Neuronal stem cell (in vitro differentiated cells): ENCODE data around the gene TPK1.
A peak's percentile ranks its signal among the peaks of the same experiment; 100 is the strongest.
"Not testable (repeated sequence)": the region's sequence is repeated elsewhere in the genome, so short reads cannot be mapped to it uniquely, and the experiment has no call there.

Experiments
- DNase-seq: peaks from one replicate; pipeline ENCODE4 v3.0.0-alpha.2; 2013; ENCODE audit warnings: low spot score
- H2AFZ ChIP-seq: one replicate; pipeline ENCODE4 v1.6.1; 2013; ENCODE audit warnings: mild to moderate bottlenecking, low read length, inconsistent platforms
- H2AK5ac ChIP-seq: 2 replicates; pipeline ENCODE4 v1.6.1; 2013; ENCODE audit warnings: low read depth, mild to moderate bottlenecking, inconsistent platforms, low read length, moderate library complexity, mixed read lengths
- H2BK120ac ChIP-seq: 2 replicates; pipeline ENCODE4 v1.6.1; 2013; ENCODE audit warnings: low read depth, mild to moderate bottlenecking, inconsistent platforms, low read length, moderate library complexity, mixed read lengths
- H2BK12ac ChIP-seq: one replicate; pipeline ENCODE4 v1.6.1; 2013; ENCODE audit warnings: low read length, inconsistent platforms
- H2BK15ac ChIP-seq: 2 replicates; pipeline ENCODE4 v1.6.1; 2013; ENCODE audit warnings: mild to moderate bottlenecking, low read length, inconsistent platforms, mixed read lengths
- H2BK5ac ChIP-seq: one replicate; pipeline ENCODE4 v1.6.1; 2013; ENCODE audit warnings: inconsistent platforms, mild to moderate bottlenecking, low read length, moderate library complexity
- H3K14ac ChIP-seq: one replicate; pipeline ENCODE4 v1.6.1; 2013; ENCODE audit warnings: low read length, inconsistent platforms
- H3K18ac ChIP-seq: 2 replicates; pipeline ENCODE4 v1.6.1; 2013; ENCODE audit warnings: low read length, inconsistent platforms
- H3K23ac ChIP-seq: 2 replicates; pipeline ENCODE4 v1.6.1; 2013; ENCODE audit warnings: low read depth, mild to moderate bottlenecking, mixed read lengths, low read length, inconsistent platforms; ENCODE audit not compliant: poor library complexity
- H3K27ac ChIP-seq: replicated peaks from 3 replicates; pipeline ENCODE4 v1.5.1; 2013; ENCODE audit warnings: low read length, inconsistent platforms
- H3K27me3 ChIP-seq, 3 experiments: 2 replicates each; pipeline ENCODE4 v1.6.1; 2013; ENCODE audit warnings: low read length in 3 of 3, mild to moderate bottlenecking in 2 of 3, inconsistent platforms in 1 of 3, low read depth in 1 of 3, mixed read lengths in 1 of 3, moderate library complexity in 1 of 3; ENCODE audit not compliant: control insufficient read depth in 3 of 3, insufficient read depth in 3 of 3
- H3K36me3 ChIP-seq, 2 donors: replicated peaks in 1 of 2; 2 replicates each; pipeline ENCODE4 v1.6.1; 2013; ENCODE audit warnings: low read length in 2 of 2; ENCODE audit not compliant: control insufficient read depth in 2 of 2, insufficient read depth in 2 of 2
- H3K4ac ChIP-seq: 2 replicates; pipeline ENCODE4 v1.6.1; 2013; ENCODE audit warnings: inconsistent platforms, mild to moderate bottlenecking, low read length, moderate library complexity
- H3K4me1 ChIP-seq, 2 donors: 1 replicate in 1 of 2; 2 replicates in 1 of 2; pipeline ENCODE4 v1.6.1; 2013; ENCODE audit warnings: low read length in 2 of 2, low read depth in 1 of 2; ENCODE audit not compliant: control insufficient read depth in 2 of 2, insufficient read depth in 1 of 2
- H3K4me2 ChIP-seq: one replicate; pipeline ENCODE4 v1.6.1; 2013; ENCODE audit warnings: mild to moderate bottlenecking, low read length, inconsistent platforms; ENCODE audit not compliant: insufficient read depth, poor library complexity, severe bottlenecking
- H3K4me3 ChIP-seq, 2 donors: 2 replicates each; pipeline ENCODE4 v1.5.1; 2013; ENCODE audit warnings: low read length in 2 of 2, mild to moderate bottlenecking in 2 of 2, inconsistent platforms in 1 of 2, moderate library complexity in 1 of 2
- H3K79me1 ChIP-seq: one replicate; pipeline ENCODE4 v1.6.1; 2013; ENCODE audit warnings: low read depth, mild to moderate bottlenecking, inconsistent platforms, low read length, moderate library complexity
- H3K9ac ChIP-seq: one replicate; pipeline ENCODE4 v1.6.1; 2013; ENCODE audit warnings: mild to moderate bottlenecking, low read depth, low read length, inconsistent platforms; ENCODE audit not compliant: poor library complexity
- H3K9me3 ChIP-seq, 2 donors: replicated peaks in 1 of 2; 2 replicates each; pipeline versions ENCODE3 to v1.6.1; 2013; ENCODE audit warnings: low read length in 2 of 2, mild to moderate bottlenecking in 2 of 2, inconsistent platforms in 1 of 2, low read depth in 1 of 2, mixed read lengths in 1 of 2, moderate library complexity in 1 of 2; ENCODE audit not compliant: control insufficient read depth in 2 of 2, insufficient read depth in 1 of 2
- H4K8ac ChIP-seq: one replicate; pipeline ENCODE4 v1.6.1; 2013; ENCODE audit warnings: low read depth, mild to moderate bottlenecking, inconsistent platforms, low read length, moderate library complexity
- H4K91ac ChIP-seq: one replicate; pipeline ENCODE4 v1.6.1; 2013; ENCODE audit warnings: low read length, low read depth, mild to moderate bottlenecking, inconsistent platforms; ENCODE audit not compliant: poor library complexity
- WGBS, 2 donors: extraction: QIAGEN DNeasy Blood & Tissue Kit; methylation state at CpG; one replicate each; pipeline ENCODE4 v1.1.7; 2013; ENCODE audit warnings: missing lambda C conversion rate in 2 of 2, mixed read lengths in 1 of 2; ENCODE audit not compliant: insufficient read length in 2 of 2, insufficient replicate concordance in 1 of 2; ENCODE audit errors: extremely low coverage in 2 of 2; 5-methylcytosine and 5-hydroxymethylcytosine counted together

Gene TPK1

GRCh38 chr7:144814299-144814698, 21.6 kb downstream of the TPK1 start:
- H3K4ac ChIP-seq: no peak overlapping the region
- DNase-seq: no peak
- H2BK120ac ChIP-seq: no peak overlapping the region
- H3K36me3 ChIP-seq: no peaks in the 10 kb centered on the region
- no peak overlapping the region for H2AK5ac ChIP-seq
- H3K18ac ChIP-seq: no peak overlapping the region
- H3K4me1 ChIP-seq: no peaks in the 10 kb centered on the region
- no peaks in the 10 kb centered on the region for H3K27me3 ChIP-seq
- no peak overlapping the region for H2BK5ac ChIP-seq
- H3K23ac ChIP-seq: no peak overlapping the region
- H2AFZ ChIP-seq: no peak overlapping the region
- H3K14ac ChIP-seq: no peak overlapping the region
- H4K8ac ChIP-seq: no peak overlapping the region
- H3K79me1 ChIP-seq: no peaks in the 10 kb centered on the region
- no peak overlapping the region for H3K27ac ChIP-seq
- H2BK15ac ChIP-seq: no peak overlapping the region
- H3K9me3 ChIP-seq: no peaks in the 10 kb centered on the region
- WGBS, 2 donors: no CpG with 5 or more reads among the region's 1 CpG
- no peak overlapping the region for H3K4me3 ChIP-seq
- no peak overlapping the region for H3K9ac ChIP-seq
- H2BK12ac ChIP-seq: no peak overlapping the region
- no peak overlapping the region for H3K4me2 ChIP-seq
- H4K91ac ChIP-seq: no peak overlapping the region

- Histone ChIP-seq H3K36me3 (no peaks in the 10 kb centered on the region), H2BK120ac (no peak overlapping the region), H3K27ac (no peak overlapping the region), H3K79me1 (no peaks in the 10 kb centered on the region), H3K9ac (no peak overlapping the region), H3K14ac (no peak overlapping the region), H3K4me2 (no peak overlapping the region), H3K27me3 (no peaks in the 10 kb centered on the region), H2BK5ac (no peak overlapping the region), H2AFZ (peak overlapping the region; percentile 35), H3K18ac (no peak overlapping the region), H3K4ac (no peak overlapping the region), H4K91ac (no peak overlapping the region), H3K4me3 (no peak overlapping the region), H3K4me1 (no peaks in the 10 kb centered on the region), H2BK12ac (no peak overlapping the region), H4K8ac (no peak overlapping the region), H2AK5ac (no peak overlapping the region), H3K23ac (no peak overlapping the region), H3K9me3 (no peaks in the 10 kb centered on the region), H2BK15ac (no peak overlapping the region)
- DNase-seq: no peak
- WGBS, 2 donors: no CpG with 5 or more reads among the region's 5 CpGs
These were observed 23.2 kb downstream of the TPK1 start for GRCh38 chr7:144812379-144813283.

GRCh38 chr7:144805627-144806239, 30.1 kb downstream of the TPK1 start:
- Histone ChIP-seq H3K79me1 (no peaks in the 10 kb centered on the region), H3K4me2 (no peak overlapping the region), H3K4me1 (no peaks in the 10 kb centered on the region), H2BK15ac (no peak overlapping the region), H3K36me3 (no peaks in the 10 kb centered on the region), H3K9me3 (no peaks in the 10 kb centered on the region), H2BK12ac (no peak overlapping the region), H3K4ac (no peak overlapping the region), H3K27me3 (no peaks in the 10 kb centered on the region), H2AK5ac (no peak overlapping the region), H2BK5ac (no peak overlapping the region), H2BK120ac (no peak overlapping the region), H2AFZ (no peak overlapping the region), H3K23ac (no peak overlapping the region), H3K4me3 (no peak overlapping the region), H4K8ac (no peak overlapping the region), H3K18ac (no peak overlapping the region), H3K14ac (no peak overlapping the region), H3K9ac (no peak overlapping the region), H4K91ac (no peak overlapping the region), H3K27ac (no peak overlapping the region)
- WGBS, 2 donors: no CpG with 5 or more reads among the region's 5 CpGs
- no peak for DNase-seq

- H3K4me2 ChIP-seq, H3K36me3 ChIP-seq, H2BK5ac ChIP-seq, H3K23ac ChIP-seq, DNase-seq, H4K8ac ChIP-seq, H3K14ac ChIP-seq, H3K79me1 ChIP-seq, H3K18ac ChIP-seq, H2BK15ac ChIP-seq, H2AK5ac ChIP-seq, H3K27me3 ChIP-seq, H2BK120ac ChIP-seq, H3K9me3 ChIP-seq, H3K4ac ChIP-seq, H3K4me3 ChIP-seq, H3K4me1 ChIP-seq, H2BK12ac ChIP-seq, H4K91ac ChIP-seq, H3K27ac ChIP-seq, H3K9ac ChIP-seq, H2AFZ ChIP-seq: not testable (repeated sequence)
- no CpG with 5 or more reads among the region's 4 CpGs for WGBS, 2 donors
These were observed 35.0 kb downstream of the TPK1 start for GRCh38 chr7:144800678-144801436.
